ENCODE results near the gene KCND3.

KCND3 gene

GRCh38 chr1:111878091-111878490 lies 111.4 kb downstream of the KCND3 start:
- DNase-seq, result no peak

GRCh38 chr1:111876631-111877030 lies 112.8 kb downstream of the KCND3 start:
- DNase-seq, result no peak

GRCh38 chr1:111875640-111876039 lies 113.8 kb downstream of the KCND3 start:
- DNase-seq, result no peak

GRCh38 chr1:111873460-111874030 lies 115.9 kb downstream of the KCND3 start:
- no peak for DNase-seq

DNA sequence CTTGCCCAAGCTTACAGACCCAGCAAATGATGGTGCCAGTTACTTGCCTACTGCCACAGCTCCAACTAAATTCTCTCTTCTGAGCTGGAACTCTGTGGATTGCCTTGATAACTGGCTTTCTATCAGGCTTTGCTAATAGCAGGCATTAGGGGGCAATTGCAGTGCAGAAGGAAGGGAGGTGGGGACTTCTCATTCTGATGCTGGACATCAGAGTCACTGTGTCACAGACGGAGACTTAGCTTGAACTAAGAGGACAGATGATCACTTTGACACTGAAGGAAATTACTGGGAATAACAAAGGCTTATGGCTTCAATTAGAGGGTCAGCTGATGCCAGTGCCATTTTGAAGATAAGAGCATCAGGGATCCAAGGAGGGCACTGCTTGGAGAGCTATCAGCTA lies 119.3 kb downstream of the KCND3 start:
- no peak for DNase-seq

DNA sequence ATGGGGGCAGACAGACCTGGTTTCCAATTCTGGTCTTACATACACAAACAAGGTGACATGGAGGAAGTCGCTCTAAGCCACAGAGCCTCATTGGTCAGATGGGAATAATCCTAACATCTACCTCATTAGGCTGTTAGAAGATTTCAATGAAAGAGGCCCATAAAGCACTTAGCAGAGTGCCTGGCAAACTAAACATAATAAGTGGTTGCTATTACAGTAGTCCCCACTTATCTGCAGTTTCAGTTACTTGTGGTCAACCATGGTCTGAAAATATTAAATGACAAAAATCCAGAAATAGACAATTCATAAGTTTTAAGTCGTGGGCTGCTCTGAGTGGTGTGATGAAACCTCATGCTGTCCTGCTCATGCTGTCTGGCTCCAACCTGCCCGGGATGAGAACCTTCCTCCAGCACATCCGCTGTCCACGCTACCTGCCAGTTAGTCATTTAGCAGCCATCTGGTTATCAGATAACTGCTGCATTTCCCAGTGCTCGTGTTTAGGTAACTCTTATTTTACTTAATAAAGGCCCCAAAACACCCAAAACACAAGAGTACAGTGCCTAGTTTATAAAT lies 121.5 kb downstream of the KCND3 start:
- DNase-seq, result no peak

- no peak for DNase-seq
Measured at GRCh38 chr1:111864862-111865261, 124.6 kb downstream of the KCND3 start.

- DNase-seq, result no peak
Measured at GRCh38 chr1:111863401-111863800, 126.1 kb downstream of the KCND3 start.

DNA sequence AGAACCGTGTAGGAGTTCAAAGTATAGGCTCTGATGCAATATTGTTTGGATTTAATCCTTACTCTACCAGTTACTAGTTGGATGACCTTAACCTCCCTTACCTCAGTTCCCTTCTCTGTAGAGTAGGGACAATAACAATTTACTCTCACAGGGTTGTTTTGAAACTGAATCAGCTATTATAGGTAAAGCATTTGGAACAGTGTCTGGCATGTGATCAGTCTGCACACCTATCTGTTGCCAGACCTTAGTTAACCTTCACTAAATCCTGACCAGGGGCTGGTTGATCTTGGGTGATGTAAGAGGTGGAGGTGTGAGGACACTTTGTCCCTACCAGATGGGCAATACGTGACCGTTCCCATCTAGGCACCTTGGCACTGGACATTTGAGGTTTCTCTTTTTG lies 126.9 kb downstream of the KCND3 start:
- no peak for DNase-seq

GRCh38 chr1:111861523-111861922 lies 127.9 kb downstream of the KCND3 start:
- no peak for DNase-seq

DNA sequence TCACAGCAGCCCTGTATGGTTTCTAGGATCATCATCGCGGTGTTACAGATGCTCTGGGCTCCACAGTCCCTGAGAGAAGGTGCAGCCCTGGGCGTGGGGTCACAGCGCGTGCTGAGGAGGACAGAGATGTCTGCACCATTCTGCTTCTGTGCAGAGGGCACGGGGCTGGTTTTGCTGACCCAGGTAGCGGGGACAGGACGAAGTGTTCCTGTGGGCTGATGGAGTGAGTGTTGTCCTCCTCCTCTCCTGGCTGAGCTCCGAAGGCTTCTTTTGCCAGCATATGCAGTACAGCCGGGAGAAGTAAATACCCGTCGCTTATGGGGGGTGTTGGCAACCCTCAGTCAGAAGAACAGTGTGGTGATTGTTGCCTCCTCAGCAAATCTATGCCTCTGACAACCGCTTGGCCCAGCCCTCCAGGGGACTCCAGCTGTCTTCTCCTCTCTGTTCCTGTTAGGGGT lies 132.2 kb downstream of the KCND3 start:
- no peak for DNase-seq

GRCh38 chr1:111856411-111857185 lies 132.9 kb downstream of the KCND3 start:
- DNase-seq, result no peak

DNA sequence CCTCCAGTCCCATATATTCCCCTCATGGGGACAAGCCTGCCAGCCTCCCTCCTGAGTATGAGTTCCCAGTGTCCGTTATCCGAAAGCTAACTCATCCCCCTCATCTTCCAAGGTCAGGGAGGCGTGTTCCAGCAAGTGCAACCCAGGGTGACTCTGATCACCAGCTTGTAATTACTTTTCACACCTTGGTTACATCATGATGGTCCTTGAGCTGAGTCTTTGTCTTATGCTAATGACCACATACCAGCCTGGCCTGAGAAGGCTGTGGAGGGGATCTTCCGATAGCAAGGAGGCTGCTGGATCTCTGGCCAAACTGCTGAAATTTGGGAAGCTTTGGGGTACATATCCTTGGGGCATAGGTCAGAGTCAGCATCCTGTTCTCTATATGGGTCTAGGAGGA lies 134.2 kb downstream of the KCND3 start:
- DNase-seq, result no peak

DNA sequence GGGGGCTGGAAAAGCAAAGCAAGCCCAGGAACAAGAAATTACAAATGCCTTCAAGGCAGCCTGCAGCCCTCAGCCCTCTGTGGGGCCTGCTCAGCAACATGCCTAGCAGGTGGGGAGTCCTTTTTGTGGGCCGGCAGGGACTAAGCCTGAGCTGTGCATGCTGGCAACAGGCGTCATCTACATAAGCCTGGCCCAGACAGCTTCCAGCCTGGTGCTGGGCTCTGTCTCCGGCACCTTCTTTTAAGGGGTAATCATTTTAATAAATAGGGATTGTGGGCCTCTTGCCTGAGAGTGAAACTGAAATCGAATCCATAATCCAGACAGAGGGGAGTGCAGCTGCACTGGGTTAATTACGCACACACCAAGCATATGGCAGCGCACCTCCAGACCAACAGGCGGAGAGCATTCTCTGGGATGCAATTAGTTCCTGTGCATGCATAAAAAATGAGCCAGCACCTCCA lies 137.2 kb downstream of the KCND3 start:
- no peak for DNase-seq

DNA sequence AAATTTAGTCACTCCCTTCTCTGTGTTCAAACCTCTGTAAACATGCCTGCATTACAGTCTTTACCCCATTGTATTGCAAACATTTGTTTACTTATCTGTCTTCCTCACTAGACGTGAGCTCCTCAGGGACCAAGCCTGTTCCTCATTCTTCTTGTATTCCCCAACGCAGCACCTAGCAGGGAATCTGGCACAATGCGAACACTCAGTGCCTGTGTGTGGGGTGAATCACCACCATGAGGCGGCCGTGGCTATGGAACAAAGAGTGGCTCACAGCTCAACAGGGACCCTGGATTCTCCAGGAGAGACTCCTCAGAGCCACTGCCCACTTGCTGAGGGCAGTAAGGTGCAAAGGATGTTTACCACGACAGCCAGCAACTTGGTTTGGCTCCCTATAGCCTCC lies 137.9 kb downstream of the KCND3 start:
- DNase-seq, result no peak

- DNase-seq, result no peak
Measured at GRCh38 chr1:111850109-111850508, 139.4 kb downstream of the KCND3 start.

- DNase-seq, result no peak
Measured at GRCh38 chr1:111848852-111849545, 140.5 kb downstream of the KCND3 start.

GRCh38 chr1:111847466-111847865 lies 142.0 kb downstream of the KCND3 start:
- no peak for DNase-seq

GRCh38 chr1:111846842-111847241 lies 142.6 kb downstream of the KCND3 start:
- no peak for DNase-seq

DNA sequence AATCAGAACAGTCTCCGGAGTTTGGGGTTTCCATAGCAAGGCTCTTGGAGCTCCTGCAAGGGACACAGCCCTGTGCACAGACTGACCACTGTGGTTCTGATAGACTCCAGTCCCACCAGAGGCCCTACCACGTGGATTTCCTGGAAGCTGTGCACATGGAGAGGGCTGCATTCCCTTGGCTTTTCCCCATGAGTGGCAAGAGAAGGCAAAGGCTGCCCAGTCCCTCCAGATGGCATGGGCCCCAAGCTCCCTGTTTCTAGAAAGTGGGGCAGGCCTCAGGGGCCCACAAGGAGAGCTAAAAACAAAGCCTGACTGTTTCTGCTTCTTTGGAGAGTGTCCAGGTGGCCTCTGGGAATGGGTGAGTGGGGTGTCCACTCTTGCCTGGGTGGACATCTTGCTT lies 146.3 kb downstream of the KCND3 start:
- no peak for DNase-seq

- DNase-seq, result no peak
Measured at GRCh38 chr1:111842411-111842810, 147.1 kb downstream of the KCND3 start.

GRCh38 chr1:111841746-111842145 lies 147.7 kb downstream of the KCND3 start:
- DNase-seq, result no peak

- DNase-seq, result no peak
Measured at GRCh38 chr1:111841189-111841588, 148.3 kb downstream of the KCND3 start.

DNA sequence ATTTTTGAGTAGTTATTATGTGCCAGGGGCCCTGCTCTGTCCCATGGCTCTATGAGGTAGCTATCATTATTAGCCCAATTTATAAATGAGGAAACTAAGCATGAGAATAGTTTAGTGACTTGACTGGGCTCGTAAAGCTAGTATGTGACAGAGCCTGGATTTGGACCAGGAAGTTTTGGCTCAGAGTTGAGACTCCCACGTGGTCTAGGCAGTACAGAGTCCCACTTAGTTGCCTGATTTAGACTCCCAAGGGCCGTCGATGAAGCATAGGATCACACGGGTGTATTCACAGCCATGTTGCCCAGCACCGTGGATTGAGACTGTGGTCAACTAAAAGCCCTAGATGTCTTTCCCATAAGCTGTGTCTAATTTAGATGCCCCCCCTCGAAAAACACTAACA lies 152.1 kb downstream of the KCND3 start:
- no peak for DNase-seq

Measured in AML-193 (cell line).